Bone marrow (tissue), 2 donors: ENCODE measurements around the gene PRSS37.

Source experiments
- DNase-seq, 2 donors: peaks; one replicate each; lab custom pipeline; 2025; lab: John Stamatoyannopoulos, UW

Gene PRSS37

DNA sequence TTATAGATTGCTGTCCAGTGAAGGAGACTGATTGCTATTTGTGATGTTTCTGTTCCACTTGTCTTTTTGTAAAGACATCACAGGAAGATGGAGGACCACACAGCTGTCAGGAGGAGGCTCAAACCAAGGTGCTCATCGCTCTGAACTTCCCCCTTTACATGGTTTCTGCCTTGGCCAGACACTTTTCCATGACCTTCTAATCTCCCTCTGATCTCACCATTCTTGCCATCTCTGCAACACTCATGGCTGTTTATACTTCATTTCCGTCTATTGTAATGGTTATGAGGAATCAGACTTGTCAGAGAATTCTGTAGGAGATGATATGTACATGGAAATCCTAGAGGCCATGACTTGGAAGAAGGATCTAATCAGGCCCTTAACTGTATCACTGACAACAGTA, 53.0 kb downstream of the PRSS37 start:
- no peak for DNase-seq
